WERI-Rb-1 (cell line): Measurements from ENCODE around the gene PTPRN2.

ENCODE experiments used
- DNase-seq: peaks from one replicate; pipeline ENCODE4 v3.0.0-alpha.2; 2020
- H3K27ac ChIP-seq: fragments of 250-450 bp; sonication (Bioruptor Pico); 2 replicates; pipeline ENCODE4 v1.5.1; 2020; ENCODE audit warnings: mild to moderate bottlenecking, moderate library complexity
- H3K27me3 ChIP-seq: fragments of 250-450 bp; sonication (Bioruptor Pico); 2 replicates; pipeline ENCODE4 v1.5.1; 2021; ENCODE audit warnings: mild to moderate bottlenecking, low read depth, moderate library complexity; ENCODE audit not compliant: insufficient read depth, severe bottlenecking
- H3K36me3 ChIP-seq: fragments of 250-450 bp; sonication (Bioruptor Pico); 2 replicates; pipeline ENCODE4 v1.5.1; 2020; ENCODE audit warnings: mild to moderate bottlenecking, moderate library complexity
- H3K4me3 ChIP-seq: 2 replicates; pipeline ENCODE4 v1.5.1; 2011; ENCODE audit warnings: low read depth, mild to moderate bottlenecking, control low read depth, low read length
- H3K9me3 ChIP-seq: fragments of 250-450 bp; sonication (Bioruptor Pico); 2 replicates; pipeline ENCODE4 v1.5.1; 2021; ENCODE audit warnings: mild to moderate bottlenecking, moderate library complexity; ENCODE audit not compliant: severe bottlenecking
- TF ChIP-seq, protein P1 (sequence below): IDR thresholded peaks from 2 replicates; pipeline ENCODE4 v1.5.1; 2011; ENCODE audit warnings: low read depth, mild to moderate bottlenecking, control low read depth, inconsistent platforms, low read length

PTPRN2 gene

DNA sequence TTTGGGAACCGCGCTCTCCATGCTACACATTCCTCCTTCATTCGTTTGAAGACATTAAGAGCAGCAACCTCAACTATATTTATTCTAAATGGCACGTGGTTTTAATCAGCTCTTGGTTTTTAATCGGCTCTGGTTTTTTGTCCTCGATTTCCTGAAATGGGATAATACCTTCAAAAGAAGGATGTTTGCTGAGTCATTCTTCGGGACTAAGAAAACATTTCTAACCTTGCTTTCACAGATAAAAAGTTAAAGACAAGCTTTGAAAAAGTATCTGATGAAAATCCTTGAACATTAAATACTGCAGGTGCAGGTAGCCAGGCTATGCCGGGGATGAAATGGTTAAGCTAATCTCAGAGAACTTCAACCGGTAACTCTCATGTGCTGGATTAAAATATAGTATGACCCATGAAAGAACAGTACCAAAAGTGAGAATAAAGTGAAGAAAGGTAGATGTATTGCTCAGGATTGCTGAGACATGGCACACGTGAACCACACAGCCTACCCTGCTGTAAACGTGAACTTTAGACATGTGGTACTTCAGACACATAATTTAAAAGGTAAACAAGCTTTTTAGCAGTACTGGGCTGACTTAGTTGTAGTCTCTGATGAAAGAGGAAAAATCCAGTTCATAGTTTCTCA is 89.1 kb downstream of the PTPRN2 start:
- no peak for DNase-seq
- Histone ChIP-seq H3K27ac (no peak overlapping the region), H3K9me3 (no peaks in the 10 kb centered on the region), H3K4me3 (no peak overlapping the region), H3K36me3 (no peaks in the 10 kb centered on the region), H3K27me3 (no peaks in the 10 kb centered on the region)
- TF ChIP-seq, protein P1, sequence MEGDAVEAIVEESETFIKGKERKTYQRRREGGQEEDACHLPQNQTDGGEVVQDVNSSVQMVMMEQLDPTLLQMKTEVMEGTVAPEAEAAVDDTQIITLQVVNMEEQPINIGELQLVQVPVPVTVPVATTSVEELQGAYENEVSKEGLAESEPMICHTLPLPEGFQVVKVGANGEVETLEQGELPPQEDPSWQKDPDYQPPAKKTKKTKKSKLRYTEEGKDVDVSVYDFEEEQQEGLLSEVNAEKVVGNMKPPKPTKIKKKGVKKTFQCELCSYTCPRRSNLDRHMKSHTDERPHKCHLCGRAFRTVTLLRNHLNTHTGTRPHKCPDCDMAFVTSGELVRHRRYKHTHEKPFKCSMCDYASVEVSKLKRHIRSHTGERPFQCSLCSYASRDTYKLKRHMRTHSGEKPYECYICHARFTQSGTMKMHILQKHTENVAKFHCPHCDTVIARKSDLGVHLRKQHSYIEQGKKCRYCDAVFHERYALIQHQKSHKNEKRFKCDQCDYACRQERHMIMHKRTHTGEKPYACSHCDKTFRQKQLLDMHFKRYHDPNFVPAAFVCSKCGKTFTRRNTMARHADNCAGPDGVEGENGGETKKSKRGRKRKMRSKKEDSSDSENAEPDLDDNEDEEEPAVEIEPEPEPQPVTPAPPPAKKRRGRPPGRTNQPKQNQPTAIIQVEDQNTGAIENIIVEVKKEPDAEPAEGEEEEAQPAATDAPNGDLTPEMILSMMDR: no peak

DNA sequence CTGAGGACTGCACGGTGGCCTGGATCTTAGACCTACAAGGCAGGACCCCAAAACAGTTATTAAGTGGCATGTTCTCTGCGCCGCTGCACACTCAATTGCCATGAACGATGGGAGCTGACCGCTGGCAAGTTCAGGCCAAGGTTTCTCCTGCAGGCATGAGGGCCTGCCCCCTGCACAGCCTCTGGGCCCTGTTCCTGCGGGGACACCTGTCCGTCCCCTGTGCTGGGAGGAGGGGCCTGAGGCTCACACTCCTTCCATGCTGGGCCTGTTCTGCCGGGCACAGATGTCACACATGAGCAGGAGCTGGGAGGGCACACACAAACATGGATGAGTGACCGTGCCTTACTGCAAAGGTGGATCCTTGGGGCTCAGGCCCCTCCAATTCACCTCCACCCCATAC is 90.0 kb downstream of the PTPRN2 start:
- H3K27me3 ChIP-seq: no peaks in the 10 kb centered on the region
- H3K4me3 ChIP-seq: no peak overlapping the region
- DNase-seq: peak; percentile 52
- H3K9me3 ChIP-seq: no peaks in the 10 kb centered on the region
- no peaks in the 10 kb centered on the region for H3K36me3 ChIP-seq
- H3K27ac ChIP-seq: 0 out of 2 replicates have a peak overlapping the region, but pooled peaks have one; percentile 27
- TF ChIP-seq, protein P1: no peak

DNA sequence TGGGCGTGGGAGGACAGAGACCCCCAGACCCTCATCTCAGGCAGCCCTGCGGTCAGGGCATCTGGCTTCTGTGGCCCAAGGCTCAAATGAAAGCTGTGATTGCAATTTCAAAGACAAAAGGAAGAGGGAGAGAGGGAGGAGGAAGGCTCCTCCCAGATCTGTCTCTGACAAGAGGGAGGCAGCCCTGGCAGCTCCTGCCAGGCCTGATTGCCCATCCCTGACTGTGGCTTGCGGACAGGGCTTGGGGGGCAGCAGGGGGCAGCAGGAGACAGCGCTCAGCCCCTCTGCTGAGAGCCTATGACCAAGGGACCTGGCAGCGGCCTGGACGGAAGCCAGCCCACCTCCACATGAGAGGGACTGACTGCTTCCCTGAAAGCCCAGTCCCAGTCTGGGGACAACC is 91.8 kb downstream of the PTPRN2 start:
- Histone ChIP-seq H3K36me3 (no peaks in the 10 kb centered on the region), H3K4me3 (no peak overlapping the region), H3K27me3 (no peaks in the 10 kb centered on the region), H3K9me3 (no peaks in the 10 kb centered on the region), H3K27ac (no peak overlapping the region)
- DNase-seq: peak; percentile 56
- TF ChIP-seq, protein P1: peak; percentile 62

DNA sequence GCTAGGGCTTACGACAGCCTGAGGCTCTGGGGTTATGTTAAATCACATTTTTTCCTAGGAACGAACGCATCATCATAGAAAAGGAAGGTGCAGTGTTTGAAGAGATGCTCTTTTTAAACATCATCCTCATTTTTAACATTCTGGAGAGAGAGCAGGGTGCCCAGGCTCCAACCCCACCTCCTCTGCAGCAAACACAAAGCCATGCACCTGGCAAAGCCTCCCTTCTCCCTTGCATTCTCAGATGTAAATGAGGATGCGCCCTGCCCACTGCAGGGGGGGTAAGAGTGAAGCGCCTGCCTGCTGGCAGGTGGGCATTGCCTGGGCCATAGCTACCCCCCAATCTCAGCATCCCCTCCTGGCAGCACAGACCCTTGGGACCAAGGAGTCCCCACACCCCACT is 92.4 kb downstream of the PTPRN2 start:
- no peak for DNase-seq
- no peak overlapping the region for H3K4me3 ChIP-seq
- TF ChIP-seq, protein P1: no peak
- H3K9me3 ChIP-seq: no peaks in the 10 kb centered on the region
- H3K27me3 ChIP-seq: no peaks in the 10 kb centered on the region
- H3K36me3 ChIP-seq: no peaks in the 10 kb centered on the region
- H3K27ac ChIP-seq: no peak overlapping the region

DNA sequence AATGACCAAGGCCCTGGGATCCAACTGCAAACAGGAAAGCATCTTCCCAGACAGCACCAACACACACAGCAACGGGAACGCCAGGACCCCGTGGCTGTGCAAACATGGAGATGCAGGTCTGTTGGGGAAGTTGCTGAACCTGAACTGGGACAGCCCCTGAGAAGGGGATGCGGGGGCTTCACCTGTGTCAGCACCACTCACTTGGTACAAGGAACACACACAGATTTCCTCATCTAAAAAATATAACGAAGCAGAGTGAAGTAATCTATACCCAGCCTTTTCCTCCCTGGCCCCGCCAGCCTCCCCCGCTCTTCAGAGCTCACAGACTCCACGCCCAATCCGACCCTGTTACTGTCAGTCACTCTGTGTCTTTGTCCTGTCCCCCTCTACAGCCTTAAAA is 93.0 kb downstream of the PTPRN2 start:
- Histone ChIP-seq H3K27me3 (no peaks in the 10 kb centered on the region), H3K4me3 (no peak overlapping the region), H3K36me3 (no peaks in the 10 kb centered on the region), H3K9me3 (no peaks in the 10 kb centered on the region), H3K27ac (no peak overlapping the region)
- TF ChIP-seq, protein P1: no peak
- DNase-seq: no peak

DNA sequence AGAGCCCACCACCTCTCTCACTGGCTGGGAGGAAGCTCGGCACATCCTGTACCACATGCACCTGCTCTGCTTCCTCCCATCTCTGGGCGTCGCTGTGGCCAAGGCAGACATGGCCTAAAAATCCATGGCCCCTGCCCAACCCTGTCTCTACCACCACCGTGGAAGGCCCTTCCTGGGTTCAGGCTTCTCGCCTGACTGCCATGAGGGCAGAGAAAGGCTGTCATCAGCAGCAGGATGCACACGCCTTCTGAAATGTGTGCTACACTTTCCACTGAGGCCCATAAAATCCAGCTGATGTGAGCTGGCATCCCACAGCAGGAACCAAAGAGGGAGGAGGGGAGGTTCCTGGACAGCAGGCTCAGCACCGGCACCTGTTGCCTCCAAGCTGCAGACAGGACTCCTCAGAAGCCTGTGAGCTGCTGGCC is 93.4 kb downstream of the PTPRN2 start:
- DNase-seq: no peak
- Histone ChIP-seq H3K9me3 (no peaks in the 10 kb centered on the region), H3K27me3 (no peaks in the 10 kb centered on the region), H3K4me3 (no peak overlapping the region), H3K36me3 (no peaks in the 10 kb centered on the region), H3K27ac (no peak overlapping the region)
- TF ChIP-seq, protein P1: no peak
